NCI-H2196 (cell line): ENCODE results near the gene GCKR.

Experiments used
- DNase-seq: peaks from one replicate; lab custom pipeline; 2025; ENCODE audit not compliant: unreplicated experiment; lab: John Stamatoyannopoulos, UW

The GCKR gene

GRCh38 chr2:27569398-27569797, 72.8 kb downstream of the GCKR start:
- DNase-seq, result no peak

- DNase-seq, result no peak
Measured at GRCh38 chr2:27571197-27571596, 74.6 kb downstream of the GCKR start.

- no peak for DNase-seq
Measured at GRCh38 chr2:27571681-27572080, 75.0 kb downstream of the GCKR start.

GRCh38 chr2:27572439-27572838, 75.8 kb downstream of the GCKR start:
- no peak for DNase-seq

- DNase-seq, result no peak
Measured at GRCh38 chr2:27572998-27573429, 76.4 kb downstream of the GCKR start.
